Liver (tissue), 9 donors: Measurements from ENCODE around the gene MASP2. TPM values are rescaled to one million over a fixed set of nuclear protein-coding genes. Genes with fewer than 3 reads are reported as not detected.
"Not testable (repeated sequence)": the region's sequence is repeated elsewhere in the genome, so short reads cannot be mapped to it uniquely, and the experiment has no call there.

Source experiments
- DNase-seq: peaks from one replicate; pipeline ENCODE4 v3.0.0-alpha.2; 2017; ENCODE audit warnings: low spot score
- H3K27ac ChIP-seq, 2 donors: one replicate each; pipeline ENCODE4 v1.7.0; 2013; ENCODE audit warnings: inconsistent platforms in 2 of 2, low read length in 2 of 2, control low read depth in 1 of 2, low read depth in 1 of 2, mild to moderate bottlenecking in 1 of 2
- H3K27me3 ChIP-seq, 4 donors: one replicate each; pipeline versions ENCODE4 v1.6.1 to v1.7.0; 2013; ENCODE audit warnings: low read length in 3 of 4, inconsistent platforms in 1 of 4, mild to moderate bottlenecking in 1 of 4, moderate library complexity in 1 of 4; ENCODE audit not compliant: control insufficient read depth in 4 of 4, insufficient read depth in 4 of 4
- H3K36me3 ChIP-seq, 4 donors: one replicate each; pipeline versions ENCODE4 v1.6.1 to v1.7.0; 2013; ENCODE audit warnings: low read length in 3 of 4, mild to moderate bottlenecking in 3 of 4, low read depth in 1 of 4, moderate library complexity in 1 of 4; ENCODE audit not compliant: control insufficient read depth in 4 of 4, insufficient read depth in 3 of 4
- H3K4me1 ChIP-seq, 4 donors: one replicate each; pipeline versions ENCODE4 v1.6.1 to v1.7.0; 2013; ENCODE audit warnings: low read length in 3 of 4, mild to moderate bottlenecking in 3 of 4, moderate library complexity in 1 of 4; ENCODE audit not compliant: control insufficient read depth in 4 of 4, insufficient read depth in 4 of 4
- H3K4me3 ChIP-seq, 3 donors: one replicate each; pipeline versions ENCODE4 v1.6.1 to v1.7.0; 2013; ENCODE audit warnings: low read length in 3 of 3, control low read depth in 1 of 3, low read depth in 1 of 3, mild to moderate bottlenecking in 1 of 3
- H3K9ac ChIP-seq, 2 donors: one replicate each; pipeline ENCODE4 v1.7.0; 2013; ENCODE audit warnings: low read length in 2 of 2, mild to moderate bottlenecking in 2 of 2, moderate library complexity in 2 of 2, control low read depth in 1 of 2, low read depth in 1 of 2
- H3K9me3 ChIP-seq, 4 donors: one replicate each; pipeline versions ENCODE4 v1.6.1 to v1.7.0; 2013; ENCODE audit warnings: low read length in 3 of 4; ENCODE audit not compliant: control insufficient read depth in 4 of 4
- ATF3 ChIP-seq: IDR thresholded peaks from 2 replicates; pipeline ENCODE4 v1.6.1; 2016; ENCODE audit warnings: antibody characterized with exemption
- EGR1 ChIP-seq, 2 donors: IDR thresholded peaks; 2 replicates each; pipeline ENCODE4 v1.6.1; 2016 to 2018; ENCODE audit warnings: antibody characterized with exemption in 2 of 2, low read depth in 2 of 2
- FOXA1 ChIP-seq: IDR thresholded peaks from 2 replicates; pipeline ENCODE4 v1.6.1; 2016; ENCODE audit warnings: antibody characterized with exemption
- FOXA2 ChIP-seq: IDR thresholded peaks from 2 replicates; pipeline ENCODE4 v1.6.1; 2016; ENCODE audit warnings: antibody characterized with exemption
- GABPA ChIP-seq, 2 donors: IDR thresholded peaks in 1 of 2; conservative IDR thresholded peaks in 1 of 2; 2 replicates each; pipeline ENCODE4 v1.6.1; 2016; ENCODE audit warnings: antibody characterized with exemption in 2 of 2, mild to moderate bottlenecking in 1 of 2, moderate library complexity in 1 of 2
- HNF4A ChIP-seq, 2 donors: conservative IDR thresholded peaks; 2 replicates each; pipeline ENCODE4 v1.6.1; 2016; ENCODE audit warnings: antibody characterized with exemption in 2 of 2, mild to moderate bottlenecking in 2 of 2
- HNF4G ChIP-seq: IDR thresholded peaks from 2 replicates; pipeline ENCODE4 v1.6.1; 2016; ENCODE audit warnings: antibody characterized with exemption
- JUND ChIP-seq, 2 donors: IDR thresholded peaks; 2 replicates each; pipeline ENCODE4 v1.6.1; 2016; ENCODE audit warnings: antibody characterized with exemption in 2 of 2
- MAX ChIP-seq: IDR thresholded peaks from 2 replicates; pipeline ENCODE4 v1.6.1; 2016; ENCODE audit warnings: antibody characterized with exemption
- NR2F2 ChIP-seq: IDR thresholded peaks from 2 replicates; pipeline ENCODE4 v1.6.1; 2016; ENCODE audit warnings: antibody characterized with exemption
- RAD21 ChIP-seq, 2 donors: IDR thresholded peaks; 2 replicates each; pipeline ENCODE4 v1.6.1; 2016; ENCODE audit warnings: antibody characterized with exemption in 2 of 2, mild to moderate bottlenecking in 2 of 2
- RXRA ChIP-seq, 2 donors: IDR thresholded peaks; 2 replicates each; pipeline ENCODE4 v1.6.1; 2017 to 2018; ENCODE audit warnings: antibody characterized with exemption in 2 of 2, mild to moderate bottlenecking in 1 of 2
- SP1 ChIP-seq: IDR thresholded peaks from 2 replicates; pipeline ENCODE4 v1.6.1; 2018; ENCODE audit warnings: antibody characterized with exemption, mild to moderate bottlenecking
- TAF1 ChIP-seq: conservative IDR thresholded peaks from 2 replicates; pipeline ENCODE4 v1.6.1; 2016; ENCODE audit warnings: antibody characterized with exemption, mild to moderate bottlenecking
- YY1 ChIP-seq: IDR thresholded peaks from 2 replicates; pipeline ENCODE4 v1.6.1; 2016; ENCODE audit warnings: antibody characterized with exemption, mild to moderate bottlenecking
- ZBTB33 ChIP-seq: IDR thresholded peaks from 2 replicates; pipeline ENCODE4 v1.6.1; 2016; ENCODE audit warnings: antibody characterized with exemption
- WGBS: extraction: QIAGEN DNeasy Blood & Tissue Kit; methylation state at CpG from one replicate; pipeline ENCODE4 v1.1.7; 2013; 5-methylcytosine and 5-hydroxymethylcytosine counted together
- polyA plus RNA-seq, 2 donors: library from polyadenylated mRNA; stranded (reverse) in 1 of 2; unstranded in 1 of 2; fragments of 200-250 nt in 1 of 2; fragments of >200 nt in 1 of 2; fragmentation: Nextera tagmentation in 1 of 2; extraction: Ambion mirVana in 1 of 2; gene quantifications; one replicate each; pipeline versions ENCODE4 v1.2.1 to v1.2.3, GENCODE V29; 2013 to 2015
- total RNA-seq, 2 donors: library from RNA; depleted of rRNA; stranded (reverse); fragments of >200 nt; gene quantifications; one replicate each; pipeline ENCODE4 v1.2.3, GENCODE V29; 2014
- TF ChIP-seq, protein P1 (sequence below): fragments of 150-350 bp; IDR thresholded peaks from 2 replicates; pipeline ENCODE4 v1.5.1; 2017; ENCODE audit warnings: improper control_type of control experiment, low read depth, low read length; ENCODE audit not compliant: missing input control
- TF ChIP-seq, protein P2 (sequence below): IDR thresholded peaks from 2 replicates; pipeline ENCODE4 v1.6.1; 2016; ENCODE audit warnings: antibody characterized with exemption, mild to moderate bottlenecking
- donor health status: healthy.
- donor health status: healthy.
- donor health status: healthy.
- donor health status: healthy.
- donor health status: healthy.

The MASP2 gene
- total and polyA plus RNA-seq, 4 donors, result 30.0 to 530 (median 213) TPM

- WGBS, result 97% methylated on average over 14 of the region's 14 CpGs
- Histone ChIP-seq H3K4me1 (peaks cover 0 to 3% (median 1%) of the 10 kb centered on the region in 4 donors), H3K4me3 (no peak overlapping the region), H3K9me3 (no peaks in the 10 kb centered on the region), H3K36me3 (peaks cover 9 to 86% (median 72%) of the 10 kb centered on the region in 4 donors), H3K27ac (no peak overlapping the region), H3K9ac (no peak overlapping the region), H3K27me3 (no peaks in the 10 kb centered on the region)
- no peak for DNase-seq
- TF ChIP-seq ZBTB33 (no peak), HNF4G (no peak), NR2F2 (no peak), JUND (IDR thresholded peaks at IDR 0.05) (no peak), EGR1 (IDR thresholded peaks at IDR 0.05; ENCODE audit: low read depth in 2 of 2) (no peak), TAF1 (no peak), FOXA1 (no peak), GABPA (IDR thresholded peaks at IDR 0.05 in 1 of 2, conservative IDR thresholded peaks at IDR 0.05 in 1 of 2) (no peak), YY1 (no peak), ATF3 (no peak), RXRA (IDR thresholded peaks at IDR 0.05) (no peak), RAD21 (IDR thresholded peaks at IDR 0.05) (no peak), SP1 (no peak), HNF4A (conservative IDR thresholded peaks at IDR 0.05) (no peak), FOXA2 (no peak)
- TF ChIP-seq, protein P1, sequence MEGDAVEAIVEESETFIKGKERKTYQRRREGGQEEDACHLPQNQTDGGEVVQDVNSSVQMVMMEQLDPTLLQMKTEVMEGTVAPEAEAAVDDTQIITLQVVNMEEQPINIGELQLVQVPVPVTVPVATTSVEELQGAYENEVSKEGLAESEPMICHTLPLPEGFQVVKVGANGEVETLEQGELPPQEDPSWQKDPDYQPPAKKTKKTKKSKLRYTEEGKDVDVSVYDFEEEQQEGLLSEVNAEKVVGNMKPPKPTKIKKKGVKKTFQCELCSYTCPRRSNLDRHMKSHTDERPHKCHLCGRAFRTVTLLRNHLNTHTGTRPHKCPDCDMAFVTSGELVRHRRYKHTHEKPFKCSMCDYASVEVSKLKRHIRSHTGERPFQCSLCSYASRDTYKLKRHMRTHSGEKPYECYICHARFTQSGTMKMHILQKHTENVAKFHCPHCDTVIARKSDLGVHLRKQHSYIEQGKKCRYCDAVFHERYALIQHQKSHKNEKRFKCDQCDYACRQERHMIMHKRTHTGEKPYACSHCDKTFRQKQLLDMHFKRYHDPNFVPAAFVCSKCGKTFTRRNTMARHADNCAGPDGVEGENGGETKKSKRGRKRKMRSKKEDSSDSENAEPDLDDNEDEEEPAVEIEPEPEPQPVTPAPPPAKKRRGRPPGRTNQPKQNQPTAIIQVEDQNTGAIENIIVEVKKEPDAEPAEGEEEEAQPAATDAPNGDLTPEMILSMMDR, result no peak
- TF ChIP-seq, protein P2, sequence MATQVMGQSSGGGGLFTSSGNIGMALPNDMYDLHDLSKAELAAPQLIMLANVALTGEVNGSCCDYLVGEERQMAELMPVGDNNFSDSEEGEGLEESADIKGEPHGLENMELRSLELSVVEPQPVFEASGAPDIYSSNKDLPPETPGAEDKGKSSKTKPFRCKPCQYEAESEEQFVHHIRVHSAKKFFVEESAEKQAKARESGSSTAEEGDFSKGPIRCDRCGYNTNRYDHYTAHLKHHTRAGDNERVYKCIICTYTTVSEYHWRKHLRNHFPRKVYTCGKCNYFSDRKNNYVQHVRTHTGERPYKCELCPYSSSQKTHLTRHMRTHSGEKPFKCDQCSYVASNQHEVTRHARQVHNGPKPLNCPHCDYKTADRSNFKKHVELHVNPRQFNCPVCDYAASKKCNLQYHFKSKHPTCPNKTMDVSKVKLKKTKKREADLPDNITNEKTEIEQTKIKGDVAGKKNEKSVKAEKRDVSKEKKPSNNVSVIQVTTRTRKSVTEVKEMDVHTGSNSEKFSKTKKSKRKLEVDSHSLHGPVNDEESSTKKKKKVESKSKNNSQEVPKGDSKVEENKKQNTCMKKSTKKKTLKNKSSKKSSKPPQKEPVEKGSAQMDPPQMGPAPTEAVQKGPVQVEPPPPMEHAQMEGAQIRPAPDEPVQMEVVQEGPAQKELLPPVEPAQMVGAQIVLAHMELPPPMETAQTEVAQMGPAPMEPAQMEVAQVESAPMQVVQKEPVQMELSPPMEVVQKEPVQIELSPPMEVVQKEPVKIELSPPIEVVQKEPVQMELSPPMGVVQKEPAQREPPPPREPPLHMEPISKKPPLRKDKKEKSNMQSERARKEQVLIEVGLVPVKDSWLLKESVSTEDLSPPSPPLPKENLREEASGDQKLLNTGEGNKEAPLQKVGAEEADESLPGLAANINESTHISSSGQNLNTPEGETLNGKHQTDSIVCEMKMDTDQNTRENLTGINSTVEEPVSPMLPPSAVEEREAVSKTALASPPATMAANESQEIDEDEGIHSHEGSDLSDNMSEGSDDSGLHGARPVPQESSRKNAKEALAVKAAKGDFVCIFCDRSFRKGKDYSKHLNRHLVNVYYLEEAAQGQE, result no peak
These were observed 23.8 kb downstream of the MASP2 start for GRCh38 chr1:11023201-11023600.

DNA sequence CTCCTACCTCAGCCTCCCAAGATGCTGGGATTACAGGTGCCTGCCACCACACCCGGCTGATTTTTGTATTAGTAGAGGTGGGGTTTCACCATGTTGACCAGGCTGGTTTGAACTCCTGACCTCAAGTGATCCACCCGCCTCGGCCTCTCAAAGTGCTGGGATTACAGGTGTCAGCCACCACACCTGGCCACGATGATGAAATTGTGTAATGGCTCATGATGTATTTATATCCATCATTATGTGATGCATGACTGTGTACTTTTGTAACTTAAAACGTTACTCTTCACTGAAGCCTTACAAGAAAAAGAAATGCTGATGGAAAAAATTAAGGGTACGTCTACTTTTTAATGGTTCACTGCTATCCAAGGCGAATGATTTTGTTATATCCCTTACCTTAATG is 27.1 kb downstream of the MASP2 start:
- H3K27ac ChIP-seq, result no peak overlapping the region
- H3K4me3 ChIP-seq, result no peak overlapping the region
- H3K36me3 ChIP-seq, result peaks cover 9 to 75% (median 61%) of the 10 kb centered on the region in 4 donors
- H3K9ac ChIP-seq, result no peak overlapping the region
- no peak for DNase-seq
- no peaks in the 10 kb centered on the region for H3K27me3 ChIP-seq
- TF ChIP-seq EGR1 (IDR thresholded peaks at IDR 0.05; ENCODE audit: low read depth in 2 of 2), result no peak
- no peak for TF ChIP-seq JUND (IDR thresholded peaks at IDR 0.05)
- TF ChIP-seq MAX, result no peak
- TF ChIP-seq FOXA1, result no peak
- TF ChIP-seq YY1, result no peak
- TF ChIP-seq ATF3, result no peak
- H3K4me1 ChIP-seq, result peaks cover 0 to 3% (median 1%) of the 10 kb centered on the region in 4 donors
- H3K9me3 ChIP-seq, result no peaks in the 10 kb centered on the region
- 89% methylated on average over 7 of the region's 7 CpGs for whole genome bisulfite sequencing

DNA sequence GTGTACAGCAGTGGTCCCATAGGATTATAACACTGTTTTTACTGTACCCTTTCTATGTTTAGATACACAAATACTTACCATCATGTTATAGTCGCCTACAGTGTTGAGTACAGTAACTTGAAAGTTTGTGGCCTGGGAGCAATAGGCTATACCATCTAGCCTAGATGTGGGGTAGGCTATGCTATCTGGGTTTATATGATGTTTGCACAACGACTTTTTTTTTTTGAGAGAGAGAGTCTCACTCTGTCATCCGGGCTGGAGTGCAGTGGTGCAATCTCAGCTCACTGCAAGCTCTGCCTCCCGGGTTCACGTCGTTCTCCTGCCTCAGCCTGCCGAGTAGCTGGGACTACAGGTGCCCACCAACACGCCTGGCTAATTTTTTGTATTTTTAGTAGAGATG is 27.7 kb downstream of the MASP2 start:
- H3K9me3 ChIP-seq, H3K4me3 ChIP-seq: not testable (repeated sequence)
- 72% methylated on average over 8 of the region's 8 CpGs for WGBS

More for the DNA sequence above, 27.7 kb downstream of the MASP2 start:
- H3K27me3 ChIP-seq, H3K27ac ChIP-seq, H3K9ac ChIP-seq, H3K4me1 ChIP-seq, DNase-seq: not testable (repeated sequence)
- H3K36me3 ChIP-seq, result peaks cover 9 to 71% (median 58%) of the 10 kb centered on the region in 4 donors
